ENCODE measurements around the gene HECA.

Gene HECA

GRCh38 chr6:139161169-139161568 lies 26.3 kb downstream of the HECA start:
- no peak for DNase-seq (ENCODE audit: low spot score)

- no peak for DNase-seq (ENCODE audit: low spot score)
Measured at GRCh38 chr6:139161817-139162284, 27.0 kb downstream of the HECA start.

- no peak for DNase-seq (ENCODE audit: low spot score)
Measured at GRCh38 chr6:139164001-139164400, 29.1 kb downstream of the HECA start.

DNA sequence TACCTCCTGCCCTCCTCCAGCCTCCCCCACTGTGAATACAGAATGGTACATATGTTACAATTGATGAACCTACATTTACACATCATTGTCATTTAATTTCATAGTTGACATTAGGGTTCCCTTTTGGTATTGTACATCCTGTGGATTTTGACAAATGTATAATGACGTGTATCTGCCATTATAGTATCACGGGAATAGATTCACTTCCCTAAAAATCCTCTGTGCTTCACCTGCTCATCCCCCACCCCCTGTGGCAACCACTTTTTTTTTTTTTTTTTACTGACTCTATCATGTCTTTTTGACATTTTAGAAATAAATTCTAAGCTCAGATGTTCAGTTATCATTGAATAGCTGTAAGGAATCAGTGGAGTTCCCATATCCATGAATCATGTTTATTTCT lies 30.4 kb downstream of the HECA start:
- DNase-seq (ENCODE audit: low spot score): no peak

DNA sequence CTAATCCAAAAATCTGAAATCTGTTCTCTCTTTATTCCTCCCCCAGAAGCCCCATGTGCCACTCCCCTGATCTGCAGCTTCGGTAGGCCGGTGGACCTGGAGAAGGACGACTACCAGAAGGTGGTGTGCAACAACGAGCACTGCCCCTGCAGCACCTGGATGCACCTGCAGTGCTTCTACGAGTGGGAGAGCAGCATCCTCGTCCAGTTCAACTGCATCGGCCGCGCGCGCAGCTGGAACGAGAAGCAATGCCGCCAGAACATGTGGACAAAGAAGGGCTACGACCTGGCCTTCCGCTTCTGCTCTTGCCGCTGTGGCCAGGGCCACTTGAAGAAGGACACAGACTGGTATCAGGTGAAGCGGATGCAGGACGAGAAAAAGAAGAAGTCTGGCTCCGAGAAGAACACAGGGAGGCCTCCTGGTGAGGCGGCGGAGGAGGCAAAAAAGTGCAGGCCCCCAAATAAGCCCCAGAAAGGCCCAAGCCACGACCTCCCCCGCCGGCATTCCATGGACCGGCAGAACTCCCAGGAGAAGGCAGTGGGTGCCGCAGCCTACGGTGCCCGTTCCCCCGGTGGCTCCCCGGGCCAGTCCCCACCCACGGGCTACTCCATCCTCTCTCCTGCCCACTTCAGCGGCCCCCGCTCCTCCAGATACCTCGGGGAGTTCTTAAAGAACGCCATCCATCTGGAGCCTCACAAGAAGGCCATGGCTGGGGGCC lies 31.5 kb downstream of the HECA start:
- no peak for DNase-seq (ENCODE audit: low spot score)

- no peak for DNase-seq (ENCODE audit: low spot score)
Measured at GRCh38 chr6:139166956-139167313, 32.1 kb downstream of the HECA start.

DNA sequence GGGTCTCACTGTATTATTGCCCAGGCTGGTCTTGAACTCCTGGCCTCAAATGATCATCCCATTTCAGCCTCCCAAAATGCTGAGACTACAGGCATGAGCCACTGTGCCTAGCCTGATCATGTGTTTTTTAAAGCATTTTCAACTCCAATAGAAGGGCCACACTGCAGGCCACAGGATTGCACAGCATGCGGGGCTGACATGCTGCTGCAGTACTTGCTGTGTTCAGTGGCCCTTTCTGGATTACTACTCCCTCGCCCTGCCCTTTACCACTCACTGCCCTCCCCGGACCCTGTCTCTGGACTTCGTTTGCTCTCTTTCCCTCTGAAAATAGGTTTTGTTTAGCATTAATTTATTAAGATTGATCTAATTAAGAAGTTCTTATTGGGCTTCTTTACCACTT lies 37.3 kb downstream of the HECA start:
- no peak for DNase-seq (ENCODE audit: low spot score)

- DNase-seq (ENCODE audit: low spot score): no peak
Measured at GRCh38 chr6:139172567-139172966, 37.7 kb downstream of the HECA start.

GRCh38 chr6:139173172-139173571 lies 38.3 kb downstream of the HECA start:
- no peak for DNase-seq (ENCODE audit: low spot score)

GRCh38 chr6:139173822-139174221 lies 38.9 kb downstream of the HECA start:
- no peak for DNase-seq (ENCODE audit: low spot score)

DNA sequence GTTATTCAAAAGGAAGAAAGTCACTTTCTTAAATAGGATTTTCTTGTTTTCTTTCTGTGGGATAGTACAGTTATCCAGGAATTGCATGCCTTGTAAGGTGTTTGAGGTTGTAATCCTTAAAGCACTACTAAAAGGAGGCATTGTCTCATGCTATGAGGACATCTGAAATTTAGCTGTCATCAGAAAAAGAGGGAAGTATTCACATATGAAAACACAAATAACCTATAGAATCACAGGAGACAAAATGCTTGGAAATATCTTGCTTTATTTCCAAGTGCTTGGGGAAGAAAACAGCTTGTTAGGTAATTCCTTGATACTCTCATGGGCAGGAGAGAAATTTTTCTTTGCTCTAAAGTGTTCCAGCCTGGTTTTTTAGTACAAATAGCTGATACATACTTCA lies 40.1 kb downstream of the HECA start:
- DNase-seq (ENCODE audit: low spot score): no peak

GRCh38 chr6:139175389-139175948 lies 40.6 kb downstream of the HECA start:
- no peak for DNase-seq (ENCODE audit: low spot score)

DNA sequence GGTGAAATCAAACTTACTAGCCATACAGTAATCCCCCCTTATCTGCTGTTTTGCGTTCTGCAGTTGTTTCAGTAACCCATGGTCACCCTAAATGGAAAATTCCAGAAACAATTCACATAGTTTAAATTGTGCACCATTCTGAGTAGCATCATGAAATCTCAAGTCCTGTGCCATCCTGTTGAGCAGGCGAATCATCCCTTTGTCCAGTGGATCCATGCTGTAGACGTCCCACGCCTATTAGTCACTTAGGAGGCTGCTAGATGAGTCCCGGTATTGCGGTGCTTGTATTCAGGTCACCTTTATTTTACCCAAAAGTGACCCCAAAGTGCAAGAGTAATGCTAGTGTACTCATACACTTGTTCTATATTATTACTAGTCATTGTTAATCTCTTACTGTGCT lies 46.4 kb downstream of the HECA start:
- DNase-seq (ENCODE audit: low spot score): no peak

DNA sequence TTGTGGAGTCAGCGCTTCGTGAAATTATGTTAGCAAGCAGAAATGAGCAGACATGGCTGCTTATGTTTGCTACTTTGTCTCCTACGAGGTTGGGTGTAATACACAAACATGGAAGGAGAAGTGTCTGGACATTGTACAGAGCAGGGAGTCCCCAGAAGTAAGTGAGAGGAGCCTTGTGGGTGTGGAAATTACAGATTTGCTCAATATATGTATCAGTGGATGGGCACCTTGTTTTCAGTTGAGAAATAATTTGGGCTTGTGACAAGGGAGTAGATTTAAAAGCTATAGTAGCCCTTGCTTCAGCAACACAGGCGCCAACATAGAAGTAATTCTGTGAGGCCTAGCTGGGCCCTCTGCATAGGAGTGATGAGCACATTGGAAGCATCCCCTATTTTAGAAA lies 49.2 kb downstream of the HECA start:
- DNase-seq (ENCODE audit: low spot score): no peak

- no peak for DNase-seq (ENCODE audit: low spot score)
Measured at GRCh38 chr6:139184459-139184858, 49.6 kb downstream of the HECA start.

- DNase-seq (ENCODE audit: low spot score): no peak
Measured at GRCh38 chr6:139186242-139186641, 51.4 kb downstream of the HECA start.

GRCh38 chr6:139186692-139187091 lies 51.8 kb downstream of the HECA start:
- DNase-seq (ENCODE audit: low spot score): no peak

- no peak for DNase-seq (ENCODE audit: low spot score)
Measured at GRCh38 chr6:139187489-139187888, 52.6 kb downstream of the HECA start.

DNA sequence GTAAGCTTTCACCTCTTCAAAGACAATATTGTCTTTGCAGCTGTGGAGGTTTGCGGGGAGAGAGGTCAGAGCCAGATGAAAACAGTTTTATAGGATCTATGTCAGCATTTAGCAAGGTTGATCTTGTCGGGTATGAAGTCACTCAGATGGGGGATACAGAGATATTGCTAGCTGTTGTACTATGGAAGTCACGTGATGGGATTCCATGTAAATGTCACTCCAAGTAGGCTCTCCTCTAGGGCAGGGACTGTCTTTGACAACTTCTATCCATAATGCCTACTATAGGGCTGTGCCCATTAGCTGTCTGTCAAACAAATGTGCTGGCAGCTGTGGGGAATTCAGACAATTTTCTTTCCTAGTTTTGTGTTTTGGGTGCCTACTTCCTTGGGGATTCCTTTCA lies 54.8 kb downstream of the HECA start:
- DNase-seq (ENCODE audit: low spot score): no peak

- no peak for DNase-seq (ENCODE audit: low spot score)
Measured at GRCh38 chr6:139194740-139195139, 59.9 kb downstream of the HECA start.

- no peak for DNase-seq (ENCODE audit: low spot score)
Measured at GRCh38 chr6:139198529-139199288, 63.8 kb downstream of the HECA start.

- DNase-seq (ENCODE audit: low spot score): no peak
Measured at GRCh38 chr6:139201378-139201777, 66.5 kb downstream of the HECA start.

DNA sequence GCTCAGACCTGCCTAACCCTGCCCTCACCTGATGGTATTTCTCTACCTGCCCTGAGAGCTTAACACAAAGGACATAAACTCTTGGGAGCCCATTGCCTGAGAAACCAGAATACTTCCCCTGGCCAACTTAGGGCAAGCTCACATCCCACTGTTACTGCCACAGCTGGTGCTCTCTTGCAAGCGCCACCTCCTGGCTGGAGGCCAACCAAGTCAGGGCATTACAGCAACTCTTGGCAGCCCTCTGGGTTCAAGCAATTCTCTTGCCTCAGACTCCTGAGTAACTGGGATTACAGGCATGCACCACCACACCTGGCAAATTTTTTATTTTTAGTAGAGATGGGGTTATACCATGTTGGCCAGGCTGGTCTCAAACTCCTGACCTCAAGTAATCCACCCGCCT lies 70.1 kb downstream of the HECA start:
- DNase-seq (ENCODE audit: low spot score): no peak

All from putamen (tissue), 1 donor.